Mesendoderm (in vitro differentiated cells): ENCODE data around the gene RRP15.

ENCODE experiments used
- DNase-seq: peaks from one replicate; pipeline ENCODE4 v3.0.0; 2013
- H2AK5ac ChIP-seq: 2 replicates; pipeline ENCODE4 v1.6.1; 2013; ENCODE audit warnings: low read length, inconsistent platforms
- H2BK120ac ChIP-seq: 2 replicates; pipeline ENCODE4 v1.6.1; 2013; ENCODE audit warnings: low read depth, mild to moderate bottlenecking, low read length, moderate library complexity, mixed read lengths
- H2BK15ac ChIP-seq: replicated peaks from 2 replicates; pipeline ENCODE4 v1.6.1; 2013; ENCODE audit warnings: low read depth, mild to moderate bottlenecking, moderate library complexity
- H2BK5ac ChIP-seq: 2 replicates; pipeline ENCODE4 v1.6.1; 2013; ENCODE audit warnings: low read length, inconsistent platforms
- H3K18ac ChIP-seq: 2 replicates; pipeline ENCODE4 v1.6.1; 2013; ENCODE audit warnings: mild to moderate bottlenecking, low read length, mixed read lengths
- H3K23ac ChIP-seq: one replicate; pipeline ENCODE4 v1.6.1; 2013; ENCODE audit warnings: low read length
- H3K27ac ChIP-seq: 2 replicates; pipeline ENCODE4 v1.5.1; 2013; ENCODE audit warnings: low read depth, mild to moderate bottlenecking, inconsistent platforms, low read length, moderate library complexity
- H3K27me3 ChIP-seq: 2 replicates; pipeline ENCODE4 v1.6.1; 2013; ENCODE audit warnings: low read length, control low read depth, mild to moderate bottlenecking, inconsistent platforms; ENCODE audit not compliant: insufficient read depth, poor library complexity
- H3K36me3 ChIP-seq: 2 replicates; pipeline ENCODE4 v1.6.1; 2013; ENCODE audit warnings: low read length, inconsistent platforms; ENCODE audit not compliant: control insufficient read depth, insufficient read depth
- H3K4ac ChIP-seq: one replicate; pipeline ENCODE4 v1.6.1; 2013; ENCODE audit warnings: low read depth, mild to moderate bottlenecking, low read length, moderate library complexity
- H3K4me1 ChIP-seq: 2 replicates; pipeline ENCODE4 v1.6.1; 2013; ENCODE audit warnings: low read depth, low read length, inconsistent platforms; ENCODE audit not compliant: control insufficient read depth
- H3K4me2 ChIP-seq: 2 replicates; pipeline ENCODE4 v1.6.1; 2013; ENCODE audit warnings: low read length
- H3K4me3 ChIP-seq: 2 replicates; pipeline ENCODE4 v1.5.1; 2013; ENCODE audit warnings: mild to moderate bottlenecking, low read length
- H3K56ac ChIP-seq: one replicate; pipeline ENCODE4 v1.6.1; 2013; ENCODE audit warnings: low read length
- H3K79me1 ChIP-seq: 2 replicates; pipeline ENCODE4 v1.6.1; 2013; ENCODE audit warnings: low read length, inconsistent platforms
- H3K79me2 ChIP-seq: 2 replicates; pipeline ENCODE4 v1.6.1; 2013; ENCODE audit warnings: mild to moderate bottlenecking, low read length; ENCODE audit not compliant: control insufficient read depth, insufficient read depth
- H3K9ac ChIP-seq: 2 replicates; pipeline ENCODE4 v1.6.1; 2013; ENCODE audit warnings: low read length, inconsistent platforms
- H4K5ac ChIP-seq: one replicate; pipeline ENCODE4 v1.6.1; 2013; ENCODE audit warnings: low read length
- H4K8ac ChIP-seq: one replicate; pipeline ENCODE4 v1.6.1; 2013; ENCODE audit warnings: low read depth, mild to moderate bottlenecking, control low read depth, low read length, moderate library complexity
- WGBS: extraction: QIAGEN DNeasy Blood & Tissue Kit; methylation state at CpG from one replicate; pipeline ENCODE4 v1.1.7; 2013; ENCODE audit warnings: low lambda C conversion rate, missing lambda C conversion rate; ENCODE audit not compliant: insufficient coverage; ENCODE audit errors: extremely low coverage; 5-methylcytosine and 5-hydroxymethylcytosine counted together

RRP15 gene

GRCh38 chr1:218348628-218349071 is 63.6 kb downstream of the RRP15 start:
- H3K4ac ChIP-seq: no peak overlapping the region
- no peaks in the 10 kb centered on the region for H3K79me2 ChIP-seq
- no peak overlapping the region for H4K8ac ChIP-seq
- no peak overlapping the region for H3K9ac ChIP-seq
- WGBS: no CpG with 5 or more reads among the region's 3 CpGs
- no peak overlapping the region for H3K18ac ChIP-seq
- no peak for DNase-seq
- H3K56ac ChIP-seq: no peak overlapping the region
- H3K23ac ChIP-seq: no peak overlapping the region
- no peaks in the 10 kb centered on the region for H3K79me1 ChIP-seq
- H3K4me3 ChIP-seq: no peak overlapping the region
- H3K36me3 ChIP-seq: no peaks in the 10 kb centered on the region
- no peak overlapping the region for H3K27ac ChIP-seq
- no peak overlapping the region for H2AK5ac ChIP-seq
- H3K4me1 ChIP-seq: peaks cover 2% of the 10 kb centered on the region
- no peak overlapping the region for H2BK5ac ChIP-seq
- H3K4me2 ChIP-seq: no peak overlapping the region
- H4K5ac ChIP-seq: no peak overlapping the region
- H2BK120ac ChIP-seq: no peak overlapping the region
- no peak overlapping the region for H2BK15ac ChIP-seq
- H3K27me3 ChIP-seq: peaks cover 3% of the 10 kb centered on the region

- peaks cover 3% of the 10 kb centered on the region for H3K27me3 ChIP-seq
- no peak overlapping the region for H2BK120ac ChIP-seq
- no peak overlapping the region for H3K4me3 ChIP-seq
- DNase-seq: no peak
- no CpG with 5 or more reads among the region's 5 CpGs for WGBS
- no peak overlapping the region for H3K56ac ChIP-seq
- no peak overlapping the region for H4K5ac ChIP-seq
- H3K27ac ChIP-seq: no peak overlapping the region
- H3K36me3 ChIP-seq: no peaks in the 10 kb centered on the region
- H3K79me2 ChIP-seq: no peaks in the 10 kb centered on the region
- no peak overlapping the region for H2BK5ac ChIP-seq
- H2AK5ac ChIP-seq: no peak overlapping the region
- no peak overlapping the region for H3K18ac ChIP-seq
- peaks cover 2% of the 10 kb centered on the region for H3K4me1 ChIP-seq
- no peak overlapping the region for H2BK15ac ChIP-seq
- H3K23ac ChIP-seq: no peak overlapping the region
- no peak overlapping the region for H3K9ac ChIP-seq
- H3K79me1 ChIP-seq: no peaks in the 10 kb centered on the region
- no peak overlapping the region for H3K4me2 ChIP-seq
- no peak overlapping the region for H4K8ac ChIP-seq
- no peak overlapping the region for H3K4ac ChIP-seq
Observed at GRCh38 chr1:218349348-218350034, 64.4 kb downstream of the RRP15 start.

GRCh38 chr1:218350035-218350525 is 65.0 kb downstream of the RRP15 start:
- Histone ChIP-seq H3K27me3 (no peaks in the 10 kb centered on the region), H3K9ac (no peak overlapping the region), H3K4me3 (no peak overlapping the region), H2AK5ac (no peak overlapping the region), H3K27ac (no peak overlapping the region), H2BK5ac (no peak overlapping the region), H2BK15ac (no peak overlapping the region), H2BK120ac (no peak overlapping the region), H3K79me1 (no peaks in the 10 kb centered on the region), H3K4me1 (no peaks in the 10 kb centered on the region), H3K56ac (no peak overlapping the region), H3K18ac (no peak overlapping the region), H3K36me3 (no peaks in the 10 kb centered on the region), H4K8ac (no peak overlapping the region), H3K4me2 (no peak overlapping the region), H3K79me2 (no peaks in the 10 kb centered on the region), H3K23ac (no peak overlapping the region), H4K5ac (no peak overlapping the region), H3K4ac (no peak overlapping the region)
- DNase-seq: no peak
- WGBS: no CpG with 5 or more reads among the region's 7 CpGs

- H3K79me2 ChIP-seq: no peaks in the 10 kb centered on the region
- WGBS: no CpG with 5 or more reads among the region's 2 CpGs
- H3K9ac ChIP-seq: no peak overlapping the region
- no peak overlapping the region for H2AK5ac ChIP-seq
- H3K4me1 ChIP-seq: no peaks in the 10 kb centered on the region
- no peak overlapping the region for H4K8ac ChIP-seq
- no peaks in the 10 kb centered on the region for H3K27me3 ChIP-seq
- no peak overlapping the region for H2BK15ac ChIP-seq
- H3K23ac ChIP-seq: no peak overlapping the region
- no peak overlapping the region for H2BK5ac ChIP-seq
- H4K5ac ChIP-seq: no peak overlapping the region
- H3K4me2 ChIP-seq: no peak overlapping the region
- H3K27ac ChIP-seq: no peak overlapping the region
- H2BK120ac ChIP-seq: no peak overlapping the region
- no peaks in the 10 kb centered on the region for H3K36me3 ChIP-seq
- DNase-seq: no peak
- H3K4ac ChIP-seq: no peak overlapping the region
- no peak overlapping the region for H3K18ac ChIP-seq
- H3K56ac ChIP-seq: no peak overlapping the region
- H3K4me3 ChIP-seq: no peak overlapping the region
- H3K79me1 ChIP-seq: no peaks in the 10 kb centered on the region
Observed at GRCh38 chr1:218350801-218351266, 65.7 kb downstream of the RRP15 start.

- Histone ChIP-seq H3K18ac (no peak overlapping the region), H3K4me1 (no peaks in the 10 kb centered on the region), H2BK120ac (no peak overlapping the region), H3K4me2 (no peak overlapping the region), H3K36me3 (no peaks in the 10 kb centered on the region), H3K27ac (no peak overlapping the region), H3K23ac (no peak overlapping the region), H3K79me1 (no peaks in the 10 kb centered on the region), H2BK15ac (no peak overlapping the region), H3K4ac (no peak overlapping the region), H3K9ac (no peak overlapping the region), H2AK5ac (no peak overlapping the region), H4K8ac (no peak overlapping the region), H4K5ac (no peak overlapping the region), H2BK5ac (no peak overlapping the region), H3K4me3 (no peak overlapping the region), H3K56ac (no peak overlapping the region), H3K27me3 (no peaks in the 10 kb centered on the region), H3K79me2 (no peaks in the 10 kb centered on the region)
- WGBS: no CpG with 5 or more reads among the region's 10 CpGs
- peak; percentile 44 for DNase-seq
Observed at GRCh38 chr1:218351391-218352074, 66.4 kb downstream of the RRP15 start.
